Suppressor macrophage treated with lipopolysaccharide for 1 hour (primary cell): Measurements from ENCODE around the gene ZNF716.
"Not testable (repeated sequence)": the region's sequence is repeated elsewhere in the genome, so short reads cannot be mapped to it uniquely, and the experiment has no call there.

Source experiments
- DNase-seq, 3 donors: peaks; one replicate each; pipeline ENCODE4 v3.0.0-alpha.2; 2020 to 2022

The ZNF716 gene

DNA sequence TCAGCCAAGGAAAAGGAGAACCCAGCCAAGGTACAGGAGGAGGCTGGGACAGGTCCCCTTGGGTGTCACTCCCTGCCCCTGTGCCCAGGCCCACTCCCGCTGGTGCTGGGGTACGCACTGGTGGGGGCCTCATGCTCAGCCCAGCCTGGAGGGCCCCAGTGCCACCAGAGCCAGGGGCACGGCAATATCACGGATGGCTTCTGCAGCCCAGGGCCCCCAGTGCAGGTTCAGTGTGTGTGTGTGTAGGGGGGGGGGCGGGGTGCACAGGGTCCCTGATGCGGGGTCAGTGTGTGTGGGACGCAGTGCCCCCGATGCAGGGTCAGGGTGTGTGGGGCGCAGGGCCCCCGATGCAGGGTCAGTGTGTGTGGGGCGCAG, 23.4 kb upstream of the ZNF716 start:
- no peak for DNase-seq

DNA sequence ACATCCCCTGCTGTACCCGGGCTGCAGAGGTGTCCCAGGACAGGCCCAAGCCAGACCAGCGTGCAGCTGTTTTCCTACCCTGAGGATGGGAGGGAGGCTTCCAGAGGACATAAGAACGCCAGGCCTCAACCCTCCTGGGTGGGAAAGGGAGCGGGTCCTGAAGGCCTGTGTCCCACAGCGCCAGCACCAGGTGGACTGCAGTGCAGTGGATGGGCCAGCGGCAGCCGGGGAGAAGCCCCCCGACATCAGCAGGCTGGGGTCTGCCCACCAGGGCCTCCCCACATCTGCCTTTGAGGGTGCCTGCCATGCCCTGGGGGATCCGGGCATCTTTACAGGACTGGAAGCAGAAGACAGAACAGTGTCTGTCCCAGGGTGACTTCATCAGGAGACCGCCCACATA, 22.8 kb upstream of the ZNF716 start:
- DNase-seq, result no peak

GRCh38 chr7:57427594-57427993, 22.4 kb upstream of the ZNF716 start:
- no peak for DNase-seq

DNA sequence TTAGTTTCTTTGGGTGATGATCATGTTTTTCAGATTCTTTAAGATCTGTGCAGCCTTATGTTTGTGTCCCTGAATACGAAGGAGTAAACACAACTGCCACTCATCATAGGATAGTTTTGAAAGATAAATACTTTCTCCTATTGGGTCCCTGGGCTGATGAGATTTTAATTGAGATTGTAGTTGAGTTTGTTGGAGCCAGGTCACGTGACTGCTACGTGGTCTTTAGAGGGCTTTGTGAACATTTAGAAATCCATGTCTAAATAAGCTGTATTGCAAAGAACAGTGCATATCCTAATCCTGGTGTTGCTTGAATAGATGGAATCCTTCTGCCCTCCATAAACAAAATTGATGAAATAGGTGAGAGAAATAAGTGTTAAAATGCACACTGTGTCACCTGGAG, 17.4 kb upstream of the ZNF716 start:
- DNase-seq, result no peak

DNA sequence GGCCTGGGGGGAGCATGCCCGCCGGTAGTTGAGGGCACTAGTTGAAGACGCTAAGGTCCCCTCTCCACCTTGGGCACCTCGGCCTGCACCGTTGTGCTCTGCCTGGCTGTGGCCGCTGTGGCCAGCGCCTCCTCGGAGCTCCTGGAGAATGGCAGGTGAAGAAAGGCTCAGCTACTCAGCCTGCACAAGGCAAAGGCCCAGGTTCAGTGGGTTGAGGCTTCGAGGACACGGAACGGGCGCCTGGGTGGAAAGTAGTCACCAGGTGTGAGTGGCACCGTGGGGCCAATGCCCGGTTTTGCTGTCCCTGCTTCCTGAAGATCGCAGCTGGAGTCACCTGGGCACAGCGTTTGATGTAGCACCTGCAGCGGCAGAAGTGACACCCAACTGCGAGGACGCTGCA, 12.4 kb upstream of the ZNF716 start:
- no peak for DNase-seq

GRCh38 chr7:57438244-57438643, 11.7 kb upstream of the ZNF716 start:
- DNase-seq, result no peak

- no peak for DNase-seq
Observed at GRCh38 chr7:57443567-57443966, 6.4 kb upstream of the ZNF716 start.

DNA sequence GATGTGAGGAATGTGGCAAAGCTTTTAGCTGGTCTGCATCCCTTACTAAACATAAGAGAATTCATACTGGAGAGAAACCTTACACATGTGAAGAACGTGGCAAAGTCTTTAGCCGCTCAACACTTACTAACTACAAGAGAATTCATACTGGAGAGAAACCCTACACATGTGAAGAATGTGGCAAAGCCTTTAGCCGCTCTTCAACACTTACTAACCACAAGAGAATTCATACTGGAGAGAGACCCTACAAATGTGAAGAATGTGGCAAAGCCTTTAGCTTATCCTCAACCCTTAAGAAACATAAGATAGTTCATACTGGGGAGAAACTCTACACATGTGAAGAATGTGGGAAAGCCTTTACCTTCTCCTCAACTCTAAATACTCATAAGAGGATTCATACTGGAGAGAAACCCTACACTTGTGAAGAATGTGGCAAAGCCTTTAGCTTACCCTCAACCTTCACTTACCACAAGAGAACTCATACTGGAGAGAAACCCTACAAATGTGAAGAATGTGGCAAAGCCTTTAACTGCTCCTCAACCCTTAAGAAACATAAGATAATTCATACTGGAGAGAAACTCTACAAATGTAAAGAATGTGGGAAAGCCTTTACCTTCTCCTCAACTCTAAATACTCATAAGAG, 19.3 kb downstream of the ZNF716 start:
- not testable (repeated sequence) for DNase-seq

- not testable (repeated sequence) for DNase-seq
Observed at GRCh38 chr7:57480304-57480703, 30.3 kb downstream of the ZNF716 start.

GRCh38 chr7:57485022-57485421, 35.0 kb downstream of the ZNF716 start:
- not testable (repeated sequence) for DNase-seq

DNA sequence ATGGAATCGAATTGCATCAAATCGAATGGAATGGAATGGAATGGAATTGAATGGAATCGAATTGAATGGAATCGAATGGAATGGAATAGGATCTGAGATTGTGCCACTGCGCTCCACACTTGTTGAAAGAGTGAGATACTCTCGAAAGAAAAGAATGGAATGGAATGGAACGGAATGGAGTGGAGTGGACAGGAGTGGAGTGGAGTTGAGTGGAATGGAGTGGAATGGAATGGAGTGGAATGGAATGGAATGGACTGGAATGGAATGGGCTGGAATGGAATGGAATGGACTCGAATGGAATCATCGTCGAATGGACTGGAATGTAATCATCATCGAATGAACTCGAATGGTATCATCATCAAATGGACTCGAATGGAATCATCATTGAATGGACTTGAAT, 38.0 kb downstream of the ZNF716 start:
- no peak for DNase-seq

DNA sequence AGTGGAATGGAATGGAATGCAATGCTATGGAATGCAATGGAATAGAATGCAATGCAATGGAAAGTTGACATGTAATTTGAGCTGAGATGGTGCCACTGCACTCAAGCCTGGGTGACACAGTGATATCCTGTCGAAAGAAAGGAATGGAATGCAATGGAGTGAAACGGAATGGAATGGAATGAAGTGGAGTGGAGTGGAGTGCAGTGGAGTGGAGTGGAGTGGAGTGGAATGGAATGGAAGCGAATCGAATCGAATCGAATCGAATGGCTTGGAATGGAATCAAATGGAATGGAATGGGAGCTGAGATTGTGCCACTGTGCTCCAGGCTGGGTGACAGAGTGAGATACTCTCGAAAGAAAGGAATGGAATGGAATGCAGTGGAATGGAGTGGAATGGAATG, 45.1 kb downstream of the ZNF716 start:
- not testable (repeated sequence) for DNase-seq

DNA sequence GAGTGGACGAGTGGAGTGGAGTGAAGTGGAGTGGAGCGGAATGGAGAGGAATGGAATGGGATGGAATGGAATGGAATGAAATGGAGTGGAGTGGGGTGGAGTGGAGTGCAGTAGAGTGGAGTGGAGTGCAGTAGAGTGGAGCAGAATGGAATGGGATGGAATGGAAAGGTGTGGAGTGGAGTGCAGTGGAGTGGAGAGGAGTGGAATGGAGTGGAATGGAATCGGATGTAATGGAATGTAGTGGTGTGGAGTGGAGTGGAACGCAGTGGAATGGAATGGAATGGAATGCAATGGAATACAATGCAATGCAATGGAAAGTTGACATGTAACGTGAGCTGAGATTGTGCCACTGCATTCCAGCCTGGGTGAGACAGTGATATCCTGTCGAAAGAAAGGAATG, 46.4 kb downstream of the ZNF716 start:
- no peak for DNase-seq

- peak in 1 of 3 donors; percentile 0 for DNase-seq
Observed at GRCh38 chr7:57505176-57505575, 55.2 kb downstream of the ZNF716 start.
